HEK293 (cell line): ENCODE data around the gene PAX4.

Source experiments
- CTCF ChIA-PET: fragments of 350-600 bp; formaldehyde crosslinking; extraction: SDS; loops from one replicate; lab custom pipeline; 2021; ENCODE audit warnings: antibody characterized with exemption; lab: Yijun Ruan, JAX
- POLR2A ChIA-PET: fragments of 300-600 bp; formaldehyde crosslinking; extraction: SDS; loops from one replicate; lab custom pipeline; 2020; ENCODE audit warnings: antibody characterized with exemption, inconsistent platforms; lab: Yijun Ruan, JAX
- H3K27ac ChIP-seq: fragments of 200-500 bp; sonication (Bioruptor generic); 2 replicates; pipeline ENCODE4 v1.5.1; 2014; ENCODE audit warnings: low read depth, low read length, control low read depth, inconsistent platforms; ENCODE audit errors: extremely low read depth
- H3K36me3 ChIP-seq, 2 experiments: fragments of 200-500 bp in 1 of 2; sonication (Bioruptor generic) in 1 of 2; 1 replicate in 1 of 2; 2 replicates in 1 of 2; pipeline ENCODE4 v1.5.1; 2014 to 2017; ENCODE audit warnings: inconsistent platforms in 2 of 2, low read length in 2 of 2; ENCODE audit not compliant: control insufficient read depth in 2 of 2, insufficient read depth in 1 of 2
- H3K4me1 ChIP-seq: fragments of 200-500 bp; sonication (Bioruptor generic); 2 replicates; pipeline ENCODE4 v1.5.1; 2014; ENCODE audit warnings: mild to moderate bottlenecking, low read length, inconsistent platforms; ENCODE audit not compliant: control insufficient read depth, insufficient read depth
- H3K4me3 ChIP-seq: 2 replicates; pipeline ENCODE4 v1.5.1; 2011; ENCODE audit warnings: low read depth, mild to moderate bottlenecking, control low read depth, low read length, moderate library complexity
- H3K9me3 ChIP-seq: fragments of 200-500 bp; sonication (Bioruptor generic); 2 replicates; pipeline ENCODE4 v1.5.1; 2014; ENCODE audit warnings: low read depth, low read length, inconsistent platforms; ENCODE audit not compliant: control insufficient read depth, insufficient read depth
- GLI2 ChIP-seq: fragments of 450-650 bp; formaldehyde crosslinking; IDR thresholded peaks from 2 replicates; pipeline ENCODE4; 2017; ENCODE audit warnings: missing biosample characterization, missing genetic modification characterization, low read depth, borderline replicate concordance
- OSR2 ChIP-seq: fragments of 450-650 bp; formaldehyde crosslinking; IDR thresholded peaks from 2 replicates; pipeline ENCODE4 v1.5.1; 2016; ENCODE audit warnings: missing biosample characterization, missing genetic modification characterization
- SETDB1 ChIP-seq: IDR thresholded peaks from one replicate; pipeline ENCODE4 v1.6.1; 2017; ENCODE audit warnings: mild to moderate bottlenecking, low read length, moderate library complexity, mixed read lengths; ENCODE audit not compliant: insufficient read length
- ZNF132 ChIP-seq: fragments of 450-650 bp; formaldehyde crosslinking; IDR thresholded peaks from 2 replicates; pipeline ENCODE4 v1.5.1; 2017; ENCODE audit warnings: missing biosample characterization, missing genetic modification characterization, borderline replicate concordance
- ZNF169 ChIP-seq: fragments of 450-650 bp; formaldehyde crosslinking; IDR thresholded peaks from 2 replicates; pipeline ENCODE4 v1.5.1; 2016; ENCODE audit warnings: missing biosample characterization, missing genetic modification characterization
- ZNF184 ChIP-seq: fragments of 450-650 bp; IDR thresholded peaks from 2 replicates; pipeline ENCODE4 v1.5.1; 2018; ENCODE audit warnings: missing biosample characterization, mild to moderate bottlenecking, missing genetic modification characterization
- ZNF324 ChIP-seq: fragments of 450-650 bp; formaldehyde crosslinking; IDR thresholded peaks from 2 replicates; pipeline ENCODE4 v1.5.1; 2016; ENCODE audit warnings: missing biosample characterization, missing genetic modification characterization
- ZNF350 ChIP-seq: fragments of 450-650 bp; formaldehyde crosslinking; IDR thresholded peaks from 2 replicates; pipeline ENCODE4 v1.5.0; 2017; ENCODE audit warnings: missing biosample characterization, mild to moderate bottlenecking, missing genetic modification characterization
- ZNF404 ChIP-seq: fragments of 450-650 bp; formaldehyde crosslinking; IDR thresholded peaks from 2 replicates; pipeline ENCODE4 v1.5.1; 2017; ENCODE audit warnings: missing biosample characterization, missing genetic modification characterization
- ZNF660 ChIP-seq: fragments of 450-650 bp; IDR thresholded peaks from 2 replicates; pipeline ENCODE4 v1.5.1; 2018; ENCODE audit warnings: missing biosample characterization, mild to moderate bottlenecking, missing genetic modification characterization
- TF ChIP-seq, protein P1 (sequence below): fragments of 450-650 bp; formaldehyde crosslinking; conservative IDR thresholded peaks from 2 replicates; pipeline ENCODE4 v1.5.1; 2016; ENCODE audit warnings: low read depth, missing biosample characterization, missing genetic modification characterization
- TF ChIP-seq, protein P2 (sequence below): fragments of 450-650 bp; formaldehyde crosslinking; IDR thresholded peaks from 2 replicates; pipeline ENCODE4 v1.5.1; 2016; ENCODE audit warnings: missing biosample characterization, missing genetic modification characterization, low read depth
- TF ChIP-seq, protein P3 (sequence below): fragments of 450-650 bp; formaldehyde crosslinking; IDR thresholded peaks from 2 replicates; pipeline ENCODE4 v1.5.1; 2017; ENCODE audit warnings: missing biosample characterization, missing genetic modification characterization
- TF ChIP-seq, protein P4 (sequence below): fragments of 450-650 bp; formaldehyde crosslinking; IDR thresholded peaks from 2 replicates; pipeline ENCODE4 v1.5.1; 2016; ENCODE audit warnings: missing biosample characterization, missing genetic modification characterization

The PAX4 gene

DNA sequence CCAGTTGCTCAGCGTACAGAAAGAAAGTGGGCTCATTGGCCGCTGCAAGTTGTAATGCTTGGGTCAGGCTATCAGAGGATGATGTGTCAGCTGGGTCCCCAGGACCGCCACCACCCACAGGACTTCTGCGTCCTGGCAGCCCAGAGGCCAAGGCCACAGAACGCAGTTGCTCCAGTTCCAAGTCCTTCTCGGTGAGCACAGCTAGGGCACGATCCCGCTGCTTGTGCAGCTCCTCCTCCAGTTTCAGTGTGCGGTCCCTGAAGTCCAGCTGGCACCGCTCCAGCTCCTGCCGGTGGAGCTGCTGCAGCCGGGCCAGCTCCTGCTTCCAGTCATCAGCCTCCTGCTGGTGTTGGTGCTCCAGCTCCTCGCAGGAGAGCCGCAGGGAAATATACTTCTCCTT lies 35.6 kb downstream of the PAX4 start (continued):
- TF ChIP-seq SETDB1 (no peak), OSR2 (tag by site-specific recombination) (peak; percentile 99), ZNF350 (tag by site-specific recombination) (no peak), ZNF660 (tag by site-specific recombination) (peak; percentile 81)
- TF ChIP-seq, protein P1, sequence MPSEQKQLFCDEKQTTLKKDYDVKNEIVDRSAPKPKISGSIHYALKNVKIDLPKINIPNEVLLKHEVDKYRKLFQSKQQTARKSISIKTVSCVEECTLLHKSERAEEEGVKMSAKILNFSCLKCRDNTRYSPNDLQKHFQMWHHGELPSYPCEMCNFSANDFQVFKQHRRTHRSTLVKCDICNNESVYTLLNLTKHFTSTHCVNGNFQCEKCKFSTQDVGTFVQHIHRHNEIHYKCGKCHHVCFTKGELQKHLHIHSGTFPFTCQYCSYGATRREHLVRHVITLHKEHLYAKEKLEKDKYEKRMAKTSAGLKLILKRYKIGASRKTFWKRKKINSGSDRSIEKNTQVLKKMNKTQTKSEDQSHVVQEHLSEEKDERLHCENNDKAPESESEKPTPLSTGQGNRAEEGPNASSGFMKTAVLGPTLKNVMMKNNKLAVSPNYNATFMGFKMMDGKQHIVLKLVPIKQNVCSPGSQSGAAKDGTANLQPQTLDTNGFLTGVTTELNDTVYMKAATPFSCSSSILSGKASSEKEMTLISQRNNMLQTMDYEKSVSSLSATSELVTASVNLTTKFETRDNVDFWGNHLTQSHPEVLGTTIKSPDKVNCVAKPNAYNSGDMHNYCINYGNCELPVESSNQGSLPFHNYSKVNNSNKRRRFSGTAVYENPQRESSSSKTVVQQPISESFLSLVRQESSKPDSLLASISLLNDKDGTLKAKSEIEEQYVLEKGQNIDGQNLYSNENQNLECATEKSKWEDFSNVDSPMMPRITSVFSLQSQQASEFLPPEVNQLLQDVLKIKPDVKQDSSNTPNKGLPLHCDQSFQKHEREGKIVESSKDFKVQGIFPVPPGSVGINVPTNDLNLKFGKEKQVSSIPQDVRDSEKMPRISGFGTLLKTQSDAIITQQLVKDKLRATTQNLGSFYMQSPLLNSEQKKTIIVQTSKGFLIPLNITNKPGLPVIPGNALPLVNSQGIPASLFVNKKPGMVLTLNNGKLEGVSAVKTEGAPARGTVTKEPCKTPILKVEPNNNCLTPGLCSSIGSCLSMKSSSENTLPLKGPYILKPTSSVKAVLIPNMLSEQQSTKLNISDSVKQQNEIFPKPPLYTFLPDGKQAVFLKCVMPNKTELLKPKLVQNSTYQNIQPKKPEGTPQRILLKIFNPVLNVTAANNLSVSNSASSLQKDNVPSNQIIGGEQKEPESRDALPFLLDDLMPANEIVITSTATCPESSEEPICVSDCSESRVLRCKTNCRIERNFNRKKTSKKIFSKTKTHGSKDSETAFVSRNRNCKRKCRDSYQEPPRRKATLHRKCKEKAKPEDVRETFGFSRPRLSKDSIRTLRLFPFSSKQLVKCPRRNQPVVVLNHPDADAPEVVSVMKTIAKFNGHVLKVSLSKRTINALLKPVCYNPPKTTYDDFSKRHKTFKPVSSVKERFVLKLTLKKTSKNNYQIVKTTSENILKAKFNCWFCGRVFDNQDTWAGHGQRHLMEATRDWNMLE (tag by site-specific recombination) = no peak

DNA sequence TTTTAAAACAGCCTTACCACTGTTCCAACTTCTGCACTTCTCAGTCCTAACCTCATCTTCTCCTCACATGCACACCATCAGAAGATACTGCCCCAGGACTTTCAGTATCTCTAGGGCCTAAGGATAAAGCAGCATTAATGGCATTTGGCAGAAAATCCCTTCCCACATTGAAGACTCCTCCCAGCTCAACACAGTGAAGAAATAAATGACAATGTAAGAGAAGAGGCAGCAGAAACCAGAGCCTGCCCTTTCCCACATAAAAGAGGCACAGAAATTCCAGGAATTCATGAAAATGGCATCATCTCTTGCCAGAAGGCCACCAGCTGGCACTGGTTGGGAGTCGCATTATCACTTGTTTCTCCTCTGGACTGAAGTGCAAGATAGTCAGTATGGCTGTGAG lies 36.2 kb downstream of the PAX4 start:
- POLR2A ChIA-PET = no interaction called here

DNA sequence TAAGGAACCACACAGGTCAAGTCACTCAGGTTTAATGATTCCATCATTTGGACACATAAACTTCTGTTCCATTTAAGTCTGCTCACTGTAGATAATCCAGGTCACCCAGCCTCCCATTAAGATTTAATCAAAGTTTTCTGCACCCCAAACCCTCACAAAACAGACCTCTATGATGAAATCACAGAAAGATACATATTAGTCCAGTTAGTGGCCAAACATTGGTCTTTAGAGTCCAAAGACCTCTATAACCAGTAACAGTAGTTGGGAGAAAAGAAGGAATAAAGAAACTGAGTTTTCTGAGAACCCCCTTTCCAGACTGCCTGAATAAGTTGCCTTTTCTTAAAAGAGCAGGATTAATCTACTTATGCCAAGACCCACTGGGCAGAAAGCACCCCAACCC lies 37.3 kb downstream of the PAX4 start:
- no peaks in the 10 kb centered on the region for H3K9me3 ChIP-seq
- no peak for TF ChIP-seq GLI2 (tag by site-specific recombination)
- no peak for TF ChIP-seq ZNF404
- TF ChIP-seq ZNF324 = no peak
- TF ChIP-seq ZNF132 = no peak
- TF ChIP-seq, protein P2, sequence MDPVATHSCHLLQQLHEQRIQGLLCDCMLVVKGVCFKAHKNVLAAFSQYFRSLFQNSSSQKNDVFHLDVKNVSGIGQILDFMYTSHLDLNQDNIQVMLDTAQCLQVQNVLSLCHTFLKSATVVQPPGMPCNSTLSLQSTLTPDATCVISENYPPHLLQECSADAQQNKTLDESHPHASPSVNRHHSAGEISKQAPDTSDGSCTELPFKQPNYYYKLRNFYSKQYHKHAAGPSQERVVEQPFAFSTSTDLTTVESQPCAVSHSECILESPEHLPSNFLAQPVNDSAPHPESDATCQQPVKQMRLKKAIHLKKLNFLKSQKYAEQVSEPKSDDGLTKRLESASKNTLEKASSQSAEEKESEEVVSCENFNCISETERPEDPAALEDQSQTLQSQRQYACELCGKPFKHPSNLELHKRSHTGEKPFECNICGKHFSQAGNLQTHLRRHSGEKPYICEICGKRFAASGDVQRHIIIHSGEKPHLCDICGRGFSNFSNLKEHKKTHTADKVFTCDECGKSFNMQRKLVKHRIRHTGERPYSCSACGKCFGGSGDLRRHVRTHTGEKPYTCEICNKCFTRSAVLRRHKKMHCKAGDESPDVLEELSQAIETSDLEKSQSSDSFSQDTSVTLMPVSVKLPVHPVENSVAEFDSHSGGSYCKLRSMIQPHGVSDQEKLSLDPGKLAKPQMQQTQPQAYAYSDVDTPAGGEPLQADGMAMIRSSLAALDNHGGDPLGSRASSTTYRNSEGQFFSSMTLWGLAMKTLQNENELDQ = no peak
- peaks cover 0 to 46% of the 10 kb centered on the region in 2 experiments; a peak in 1 of 3 replicates for H3K36me3 ChIP-seq
- no peak overlapping the region for H3K27ac ChIP-seq
- ChIA-PET CTCF (interaction anchor here (0.8 kb wide), 1 partner anchor 8 kb away, joined by 3 read pairs; no protein-coding TSS in a partner anchor), POLR2A (no interaction called here)
- H3K4me3 ChIP-seq = no peak overlapping the region
- peaks cover 6% of the 10 kb centered on the region; the same call in 1 of the 2 replicates for H3K4me1 ChIP-seq

More for the DNA sequence above, 36.2 kb downstream of the PAX4 start:
- Histone ChIP-seq H3K4me1 (peaks cover 6% of the 10 kb centered on the region; the same call in 1 of the 2 replicates), H3K4me3 (no peak overlapping the region), H3K27ac (no peak overlapping the region), H3K9me3 (no peaks in the 10 kb centered on the region), H3K36me3 (peaks cover 0 to 46% of the 10 kb centered on the region in 2 experiments; a peak in 1 of 3 replicates)
- CTCF ChIA-PET = interaction anchor here (0.5 to 0.8 kb wide), 2 partner anchors 10 to 33 kb away, joined by 3 read pairs; no protein-coding TSS in a partner anchor
- no peak for TF ChIP-seq ZNF184 (tag by site-specific recombination)
- TF ChIP-seq, protein P3, sequence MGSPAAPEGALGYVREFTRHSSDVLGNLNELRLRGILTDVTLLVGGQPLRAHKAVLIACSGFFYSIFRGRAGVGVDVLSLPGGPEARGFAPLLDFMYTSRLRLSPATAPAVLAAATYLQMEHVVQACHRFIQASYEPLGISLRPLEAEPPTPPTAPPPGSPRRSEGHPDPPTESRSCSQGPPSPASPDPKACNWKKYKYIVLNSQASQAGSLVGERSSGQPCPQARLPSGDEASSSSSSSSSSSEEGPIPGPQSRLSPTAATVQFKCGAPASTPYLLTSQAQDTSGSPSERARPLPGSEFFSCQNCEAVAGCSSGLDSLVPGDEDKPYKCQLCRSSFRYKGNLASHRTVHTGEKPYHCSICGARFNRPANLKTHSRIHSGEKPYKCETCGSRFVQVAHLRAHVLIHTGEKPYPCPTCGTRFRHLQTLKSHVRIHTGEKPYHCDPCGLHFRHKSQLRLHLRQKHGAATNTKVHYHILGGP (tag by site-specific recombination) = no peak
- TF ChIP-seq ZNF169 (tag by site-specific recombination) = no peak
- TF ChIP-seq, protein P4, sequence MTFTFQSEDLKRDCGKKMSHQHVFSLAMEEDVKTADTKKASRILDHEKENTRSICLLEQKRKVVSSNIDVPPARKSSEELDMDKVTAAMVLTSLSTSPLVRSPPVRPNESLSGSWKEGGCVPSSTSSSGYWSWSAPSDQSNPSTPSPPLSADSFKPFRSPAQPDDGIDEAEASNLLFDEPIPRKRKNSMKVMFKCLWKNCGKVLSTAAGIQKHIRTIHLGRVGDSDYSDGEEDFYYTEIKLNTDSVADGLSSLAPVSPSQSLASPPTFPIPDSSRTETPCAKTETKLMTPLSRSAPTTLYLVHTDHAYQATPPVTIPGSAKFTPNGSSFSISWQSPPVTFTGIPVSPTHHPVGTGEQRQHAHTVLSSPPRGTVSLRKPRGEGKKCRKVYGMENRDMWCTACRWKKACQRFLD (tag by site-specific recombination) = no peak
